A673 (cell line): Measurements from ENCODE around the gene EXOC3. TPM values are rescaled to one million over a fixed set of nuclear protein-coding genes. Genes with fewer than 3 reads are reported as not detected.

Experiments
- BruUV-seq: library from RNA; stranded (reverse); fragments of 400-500 nt; replicated peaks from 2 replicates; lab custom pipeline; 2021; lab: Mats Ljungman, UMichigan
- CTCF ChIA-PET: fragments of 300-600 bp; sonication (Branson Sonifier 250); formaldehyde crosslinking; loops from one replicate; lab custom pipeline; 2022; ENCODE audit warnings: antibody characterized with exemption; lab: Charles Lee
- POLR2A ChIA-PET: fragments of 300-600 bp; sonication (Branson Sonifier 250); formaldehyde crosslinking; loops from one replicate; lab custom pipeline; 2022; ENCODE audit warnings: antibody characterized with exemption; ENCODE audit not compliant: low non-redundant PET; lab: Charles Lee
- DNase-seq: peaks from one replicate; pipeline ENCODE4 v3.0.0-alpha.2; 2015; ENCODE audit warnings: low spot score
- H3K27ac ChIP-seq: fragments of 200-600 bp; sonication (generic); 2 replicates; pipeline ENCODE4 v1.5.1; 2016; ENCODE audit warnings: mixed run types, low read depth, mild to moderate bottlenecking, mixed read lengths, antibody characterized with exemption, low read length; ENCODE audit not compliant: poor library complexity, severe bottlenecking
- H3K27me3 ChIP-seq: fragments of 200-600 bp; sonication (generic); replicated peaks from 2 replicates; pipeline ENCODE4 v1.6.1; 2017; ENCODE audit warnings: mixed run types, low read depth, mild to moderate bottlenecking, mixed read lengths, antibody characterized with exemption, low read length; ENCODE audit not compliant: insufficient read depth, poor library complexity
- H3K36me3 ChIP-seq: fragments of 200-600 bp; sonication (generic); 2 replicates; pipeline ENCODE4 v1.6.1; 2016; ENCODE audit warnings: mixed run types, mild to moderate bottlenecking, mixed read lengths, antibody characterized with exemption, low read length; ENCODE audit not compliant: insufficient read depth, poor library complexity, severe bottlenecking
- H3K4me1 ChIP-seq: fragments of 200-600 bp; sonication (generic); 2 replicates; pipeline ENCODE4 v1.6.1; 2017; ENCODE audit warnings: mixed run types, mild to moderate bottlenecking, mixed read lengths, antibody characterized with exemption, low read length; ENCODE audit not compliant: insufficient read depth, poor library complexity, severe bottlenecking
- H3K4me3 ChIP-seq: fragments of 200-600 bp; sonication (generic); 2 replicates; pipeline ENCODE4 v1.5.1; 2016; ENCODE audit warnings: low read depth, mixed run types, mild to moderate bottlenecking, mixed read lengths, low read length; ENCODE audit not compliant: poor library complexity, severe bottlenecking
- H3K9me3 ChIP-seq: fragments of 200-600 bp; sonication (generic); 2 replicates; pipeline ENCODE4 v1.6.1; 2016; ENCODE audit warnings: mixed run types, low read depth, mild to moderate bottlenecking, mixed read lengths, antibody characterized with exemption, low read length; ENCODE audit not compliant: poor library complexity, severe bottlenecking
- CTCF ChIP-seq: fragments of 300-800, 200-600 bp; sonication (generic); conservative IDR thresholded peaks from 2 replicates; pipeline ENCODE4 v1.5.1; 2017; ENCODE audit warnings: low read depth, mild to moderate bottlenecking, antibody characterized with exemption, low read length, moderate library complexity, mixed read lengths
- EZH2 ChIP-seq: fragments of 200-600 bp; sonication (generic); IDR thresholded peaks from 2 replicates; pipeline ENCODE4 v1.6.1; 2017; ENCODE audit warnings: borderline replicate concordance, low read depth, mild to moderate bottlenecking, mixed read lengths, antibody characterized with exemption, low read length; ENCODE audit not compliant: poor library complexity, severe bottlenecking
- intact Hi-C: fragments of 100-400 bp; cut with micrococcal nuclease; formaldehyde crosslinking; loops from one replicate; pipeline ENCODE4 v1.10.0; 2022; ENCODE audit not compliant: unreplicated experiment
- total RNA-seq: library from RNA; stranded (reverse); gene quantifications from 2 replicates; pipeline ENCODE4 v1.2.3, GENCODE V29; 2021

Gene EXOC3
- total RNA-seq, 1 experiment from 2014 or later, result 46.7 TPM

DNA sequence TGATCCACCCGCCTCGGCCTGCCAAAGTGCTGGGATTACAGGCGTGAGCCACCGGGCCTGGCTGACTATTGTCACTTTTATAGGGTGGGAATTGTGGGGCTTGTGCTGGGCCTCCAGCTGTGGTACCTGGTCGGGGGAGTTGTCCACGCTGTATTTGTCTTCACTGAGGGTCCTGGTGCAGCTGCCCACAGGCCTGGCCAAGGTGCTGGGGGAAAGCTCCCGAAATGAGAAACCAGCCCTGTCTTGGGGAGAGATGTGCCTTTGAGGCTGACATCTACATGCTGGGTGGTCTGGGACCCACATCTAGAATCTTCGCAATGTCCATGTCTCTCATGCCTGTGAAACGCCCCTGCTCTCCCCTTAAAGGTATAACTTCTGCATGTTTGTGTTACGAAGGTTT lies 2.6 kb downstream of the EXOC3 start:
- peaks cover 41% of the 10 kb centered on the region for H3K36me3 ChIP-seq
- H3K27me3 ChIP-seq, result no peaks in the 10 kb centered on the region
- POLR2A ChIA-PET, result no interaction called here
- no peak for TF ChIP-seq EZH2
- no peak for TF ChIP-seq CTCF
- no peaks in the 10 kb centered on the region for H3K9me3 ChIP-seq
- no TSS peak for BruUV-seq
- CTCF ChIA-PET, result interaction anchor here (0.7 kb wide), 1 partner anchor 15 kb away, joined by 5 read pairs; no protein-coding TSS in a partner anchor
- intact Hi-C loops, result no loop called here
- H3K4me1 ChIP-seq, result peaks cover 9% of the 10 kb centered on the region
- H3K27ac ChIP-seq, result no peak overlapping the region
- H3K4me3 ChIP-seq, result no peak overlapping the region
- no peak for DNase-seq

DNA sequence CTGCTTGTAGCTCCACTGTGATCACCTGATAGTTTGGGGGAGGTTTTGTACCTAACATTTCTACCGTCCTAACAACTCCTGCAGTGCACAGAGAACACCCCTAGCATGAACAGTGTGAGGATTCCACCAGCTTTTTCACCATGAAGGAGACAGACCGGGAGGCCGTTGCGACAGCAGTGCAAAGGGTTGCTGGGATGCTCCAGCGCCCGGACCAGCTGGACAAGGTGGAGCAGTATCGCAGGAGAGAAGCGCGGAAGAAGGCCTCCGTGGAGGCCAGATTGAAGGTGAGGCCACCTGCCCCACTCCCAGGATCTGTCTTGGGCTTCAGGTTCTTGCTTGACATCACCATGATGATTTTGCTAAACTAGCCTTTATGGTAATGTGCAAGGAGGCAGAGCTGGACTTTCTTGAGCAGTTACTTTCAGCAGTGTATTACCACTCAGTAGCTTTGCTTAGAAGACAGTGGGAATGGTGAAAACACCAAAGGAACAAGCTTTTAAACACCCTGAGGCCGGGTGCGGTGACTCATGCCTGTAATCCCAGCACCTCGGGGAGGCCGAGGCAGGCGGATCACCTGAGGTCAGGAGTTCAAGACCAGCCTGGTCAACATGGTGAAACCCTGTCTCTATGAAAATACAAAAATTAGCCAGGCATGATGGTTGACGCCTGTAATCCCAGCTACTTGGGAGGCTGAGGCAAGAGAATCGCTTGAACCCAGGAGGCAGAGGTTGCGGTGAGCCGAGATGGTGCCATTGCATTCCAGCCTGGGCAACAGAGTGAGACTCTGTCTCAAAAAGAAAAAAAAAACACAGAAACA lies 3.3 kb downstream of the EXOC3 start:
- no peak overlapping the region for H3K4me3 ChIP-seq
- DNase-seq, result no peak
- BruUV-seq, result no TSS peak
- H3K9me3 ChIP-seq, result no peaks in the 10 kb centered on the region
- intact Hi-C loops, result no loop called here
- TF ChIP-seq CTCF, result no peak
- TF ChIP-seq EZH2, result no peak
- no peak overlapping the region for H3K27ac ChIP-seq
- peaks cover 48% of the 10 kb centered on the region for H3K36me3 ChIP-seq
- ChIA-PET POLR2A (interaction anchor here (0.7 kb wide), 2 partner anchors 24 to 93 kb away, joined by 3 to 9 read pairs; no protein-coding TSS in a partner anchor), CTCF (interaction anchor here (0.7 to 1.0 kb wide), 3 partner anchors 258 to 723 kb away, joined by 3 to 4 read pairs (median 3); no protein-coding TSS in a partner anchor)
- no peaks in the 10 kb centered on the region for H3K27me3 ChIP-seq
- H3K4me1 ChIP-seq, result peaks cover 9% of the 10 kb centered on the region

- CTCF ChIA-PET, result interaction anchor here (0.7 to 1.0 kb wide), 4 partner anchors 25 to 722 kb away, joined by 3 to 5 read pairs (median 4); no protein-coding TSS in a partner anchor
- intact Hi-C loops, result no loop called here
- H3K4me1 ChIP-seq, result peaks cover 9% of the 10 kb centered on the region
- no peaks in the 10 kb centered on the region for H3K27me3 ChIP-seq
- TF ChIP-seq EZH2 (no peak), CTCF (peak; percentile 70)
- H3K4me3 ChIP-seq, result no peak overlapping the region
- H3K27ac ChIP-seq, result no peak overlapping the region
- POLR2A ChIA-PET, result interaction anchor here (0.7 kb wide), 2 partner anchors 24 to 93 kb away, joined by 3 to 9 read pairs; no protein-coding TSS in a partner anchor
- H3K36me3 ChIP-seq, result peaks cover 54% of the 10 kb centered on the region
- peak; percentile 46 for DNase-seq
- H3K9me3 ChIP-seq, result peaks cover 4% of the 10 kb centered on the region
- no TSS peak for BruUV-seq
Measured at GRCh38 chr5:446883-447263, 3.9 kb downstream of the EXOC3 start.
